ENCODE measurements around the gene ZNF331. TPM values are rescaled to one million over a fixed set of nuclear protein-coding genes. Genes with fewer than 3 reads are reported as not detected.

ZNF331 gene
- total RNA-seq, 1 donor from 2014 or later = 8.5 TPM

DNA sequence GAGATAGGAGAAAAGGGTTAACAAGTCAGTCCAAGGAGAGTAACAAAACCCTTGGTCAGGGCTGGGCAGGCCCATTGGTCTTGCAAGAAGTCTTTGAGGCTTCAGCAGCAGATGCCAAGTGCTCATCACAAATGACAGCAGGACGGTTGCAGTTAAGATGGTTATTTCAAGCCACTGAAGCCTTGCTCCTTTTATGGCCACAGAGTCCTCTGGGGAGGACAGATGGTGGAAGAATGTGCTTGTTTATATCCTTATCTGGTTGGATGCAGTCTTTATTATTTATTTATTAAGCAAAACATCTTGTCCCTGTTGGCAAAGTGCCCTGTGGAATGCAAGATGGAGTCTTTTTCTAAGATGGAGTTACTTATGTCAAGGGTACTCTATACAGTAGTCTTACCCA is 19.2 kb upstream of the ZNF331 start:
- DNase-seq = no peak
- ATAC-seq (ENCODE audit: poor library complexity) = no peak
- intact Hi-C loops (cut with DNase I) = no loop called here

DNA sequence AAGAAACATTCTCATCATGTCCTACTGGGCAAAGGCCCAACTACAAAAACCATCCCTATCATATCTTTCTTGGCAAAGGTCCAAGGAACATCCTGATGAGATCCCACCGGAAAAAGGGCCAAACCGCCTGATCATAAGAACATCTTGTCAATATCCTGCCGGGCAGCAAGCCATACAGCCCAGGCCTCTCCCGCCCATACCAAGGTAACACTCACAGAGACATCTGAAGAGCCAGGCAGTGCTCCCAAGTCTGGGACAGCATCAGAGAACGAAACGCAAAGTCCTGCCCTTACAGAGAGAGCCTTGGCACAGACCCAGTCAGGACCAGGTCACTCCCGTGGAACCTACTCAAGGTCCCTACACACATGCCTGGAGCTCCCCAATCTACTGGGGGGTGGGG is 18.5 kb upstream of the ZNF331 start:
- intact Hi-C loops (cut with DNase I) = no loop called here
- ATAC-seq (ENCODE audit: poor library complexity) = no peak
- peak; percentile 45 for DNase-seq

DNA sequence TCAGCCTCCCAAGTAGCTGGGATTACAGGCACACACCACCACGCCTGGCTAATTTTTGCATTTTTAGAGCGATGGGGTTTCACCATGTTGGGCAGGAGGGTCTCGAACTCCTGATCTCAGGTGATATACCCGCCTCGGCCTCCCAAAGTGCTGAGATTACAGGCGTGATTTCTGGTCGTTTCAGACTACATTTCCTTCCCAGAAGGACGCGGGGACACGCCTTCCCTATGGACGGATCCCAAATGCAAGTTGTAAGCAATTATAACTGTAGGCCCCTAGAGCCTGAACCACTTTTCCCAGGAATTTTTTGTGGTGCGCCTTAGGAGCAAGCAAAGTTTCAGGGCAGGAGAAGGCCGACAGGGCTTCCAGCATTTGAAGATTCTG is 17.8 kb upstream of the ZNF331 start:
- intact Hi-C loops (cut with DNase I) = no loop called here
- ATAC-seq (ENCODE audit: poor library complexity) = no peak
- no peak for DNase-seq

DNA sequence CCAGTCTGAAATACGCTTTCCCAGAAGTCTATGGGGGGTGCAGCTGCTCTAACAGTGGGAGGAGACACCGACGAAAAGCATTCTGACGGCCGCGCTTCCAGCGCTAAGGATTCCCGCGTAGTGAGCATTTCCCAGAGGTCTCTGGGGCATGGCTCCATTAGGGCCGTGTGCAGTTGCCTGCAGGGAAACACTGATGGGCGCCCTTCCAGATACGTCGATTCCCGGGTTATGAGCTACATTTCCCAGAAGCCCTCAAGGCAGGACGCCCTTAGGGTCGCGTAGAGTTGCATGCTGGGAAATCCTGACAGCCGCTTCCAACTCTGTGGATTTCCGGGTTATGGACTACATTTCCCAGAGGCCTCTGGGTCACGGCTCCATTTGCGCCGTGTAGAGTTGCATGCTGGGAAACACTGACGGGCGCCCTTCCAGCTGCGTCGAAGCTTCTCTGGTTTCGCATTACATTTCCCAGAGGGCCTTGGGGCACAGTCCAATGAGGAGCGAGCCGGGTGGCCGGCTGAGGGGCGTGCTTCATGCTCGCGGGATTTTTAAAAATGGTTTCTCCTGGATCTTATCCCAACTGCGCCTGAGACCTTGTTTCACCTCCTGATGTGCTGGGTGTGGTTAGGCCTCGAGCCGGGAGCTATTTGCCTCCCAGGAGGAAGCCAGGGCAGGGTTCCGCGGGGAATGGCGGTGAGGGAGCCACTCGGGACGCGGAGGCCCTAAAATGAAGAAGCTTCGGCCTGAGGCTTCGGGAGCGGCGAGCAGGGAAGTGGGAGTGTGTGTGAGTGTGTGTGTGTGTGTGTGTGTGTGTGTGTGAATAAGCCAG is 17.2 kb upstream of the ZNF331 start:
- peak; percentile 98 for ATAC-seq (ENCODE audit: poor library complexity)
- intact Hi-C loops (cut with DNase I) = no loop called here
- peak; percentile 97 for DNase-seq

DNA sequence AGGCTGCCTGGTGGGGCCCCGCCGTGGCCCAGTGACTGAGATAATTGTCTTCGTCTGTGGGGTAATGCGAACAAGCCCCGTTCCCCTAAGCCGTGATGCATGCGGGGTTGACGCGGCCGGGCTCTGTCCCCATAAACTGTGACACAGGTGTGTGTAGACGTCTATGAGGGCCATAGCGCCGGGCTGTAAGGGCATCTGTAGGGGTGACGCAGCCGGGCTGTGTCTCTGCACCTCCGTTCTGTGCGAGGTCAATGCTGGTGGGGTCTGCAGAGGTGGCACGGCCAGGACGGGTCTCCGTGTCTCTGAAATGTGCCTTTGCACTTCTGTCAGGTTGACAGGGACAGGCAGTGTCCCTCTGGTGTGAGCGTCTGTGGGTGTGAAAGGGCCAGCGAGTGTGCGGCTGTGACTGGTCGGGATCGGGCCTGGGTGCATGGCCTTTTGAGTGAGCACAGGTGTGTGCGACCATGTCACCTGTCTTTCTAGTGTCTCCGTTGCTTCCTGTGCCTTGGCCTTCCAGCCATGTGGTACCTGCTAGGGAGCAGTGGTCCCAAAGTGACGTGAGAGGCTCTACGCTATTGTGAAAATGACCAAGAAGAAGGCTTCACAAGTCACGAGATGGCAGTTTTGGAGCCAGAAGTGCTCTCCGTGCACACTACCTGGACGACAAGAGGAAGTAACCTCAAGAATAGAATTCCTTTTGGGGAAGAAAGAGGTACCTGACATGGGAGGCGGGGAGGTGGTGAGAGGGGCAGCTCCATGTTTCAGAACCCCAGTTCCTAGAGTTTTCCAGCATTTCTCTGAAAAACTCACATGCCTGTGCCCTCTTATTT is 16.4 kb upstream of the ZNF331 start:
- no peak for ATAC-seq (ENCODE audit: poor library complexity)

DNA sequence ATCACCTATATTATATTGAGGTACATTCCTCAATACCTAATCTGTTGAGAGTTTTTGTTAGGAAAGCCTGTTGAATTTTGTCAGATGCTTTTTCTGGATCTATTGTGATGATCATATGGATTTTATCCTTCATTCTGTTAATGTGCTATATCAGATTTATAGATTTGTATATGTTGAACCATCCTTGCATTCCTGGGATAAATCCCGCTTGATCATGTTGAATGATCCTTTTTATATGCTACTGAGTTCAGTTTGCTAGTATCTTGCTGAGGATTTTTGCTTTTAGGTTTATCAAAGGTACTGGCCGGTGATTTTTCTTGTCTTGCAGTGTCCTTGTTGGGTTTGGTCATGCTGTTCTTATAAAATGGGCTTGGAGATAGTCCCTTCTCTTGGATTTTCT is 12.0 kb upstream of the ZNF331 start:
- ATAC-seq (ENCODE audit: poor library complexity) = no peak
- no peak for DNase-seq
- intact Hi-C loops (cut with DNase I) = no loop called here

More for the DNA sequence above, 16.4 kb upstream of the ZNF331 start:
- DNase-seq = no peak
- intact Hi-C loops (cut with DNase I) = no loop called here

DNA sequence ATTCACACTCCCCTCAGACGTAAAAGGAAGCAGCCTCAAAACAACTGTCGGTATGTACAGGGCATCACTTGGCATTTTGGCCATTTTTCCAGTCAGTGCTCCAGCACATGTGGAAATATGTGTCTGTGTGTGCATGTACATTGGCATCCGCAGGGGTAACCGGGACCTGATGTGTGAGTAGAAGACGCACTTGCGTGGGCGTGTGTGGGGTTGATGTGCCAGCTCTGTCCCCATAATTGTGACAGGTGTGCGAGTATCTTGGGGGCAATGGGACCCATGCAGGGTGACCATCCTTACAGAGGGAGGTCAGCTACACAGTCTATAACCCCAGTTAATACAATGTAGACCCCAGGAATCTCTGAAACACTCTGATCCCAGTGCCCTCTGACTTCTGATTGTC is 7.3 kb upstream of the ZNF331 start:
- ATAC-seq (ENCODE audit: poor library complexity) (no peak), DNase-seq (no peak)
- intact Hi-C loops (cut with DNase I) = no loop called here

DNA sequence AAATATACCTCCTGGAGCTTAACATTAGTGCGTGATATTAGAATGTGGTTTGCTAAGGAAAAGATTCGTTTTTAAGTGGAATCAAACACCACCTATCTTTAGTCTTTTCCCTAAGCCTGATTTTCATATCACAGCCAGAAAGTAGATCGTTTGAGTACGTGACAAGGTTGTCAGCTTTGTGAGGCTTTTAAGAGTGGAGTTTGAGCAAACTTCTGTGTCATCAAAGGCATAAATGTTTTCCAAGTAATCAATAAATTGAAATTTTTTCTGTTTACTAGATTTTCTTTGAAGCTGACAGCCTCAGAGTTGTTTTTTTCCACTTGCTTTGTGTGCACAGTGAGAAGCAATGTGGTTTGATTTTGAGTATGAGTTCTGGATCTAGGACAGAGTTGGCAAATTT is 6.5 kb upstream of the ZNF331 start:
- DNase-seq = no peak
- ATAC-seq (ENCODE audit: poor library complexity) = no peak
- intact Hi-C loops (cut with DNase I) = no loop called here

DNA sequence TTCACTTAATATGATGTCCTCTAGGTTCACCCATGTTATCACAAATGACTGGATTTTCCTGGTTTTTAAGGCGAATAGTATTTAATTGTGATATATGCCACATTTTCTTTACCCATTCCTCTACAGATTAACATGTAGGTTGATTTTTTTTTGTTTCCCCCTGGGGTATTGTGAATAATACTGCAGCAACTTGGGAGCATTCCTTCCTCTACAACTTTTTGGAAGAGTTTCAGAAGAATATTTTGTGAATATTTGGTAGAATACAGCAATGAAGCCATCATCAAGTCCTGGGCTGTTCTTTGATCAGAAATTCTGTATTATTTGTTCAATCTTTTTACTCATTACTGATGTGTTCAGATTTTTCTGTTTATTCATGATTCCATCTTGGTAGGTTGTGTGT is 5.6 kb upstream of the ZNF331 start:
- ATAC-seq (ENCODE audit: poor library complexity) = no peak
- intact Hi-C loops (cut with DNase I) = no loop called here
- DNase-seq = no peak

DNA sequence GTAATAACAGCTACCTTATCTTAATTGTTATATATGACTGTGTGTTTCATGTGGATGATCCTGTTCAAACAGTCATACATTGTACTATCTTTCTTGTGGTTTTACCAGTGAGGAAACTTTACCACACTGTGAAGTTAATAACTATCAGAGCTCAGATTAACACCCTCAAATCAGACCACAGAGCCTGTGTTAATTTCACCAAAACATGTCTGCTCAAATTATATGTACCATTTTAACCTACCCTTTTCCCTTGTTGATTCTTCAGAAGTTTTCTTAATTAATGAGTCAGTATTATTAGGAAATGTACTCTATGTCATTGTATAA is 1.8 kb upstream of the ZNF331 start:
- DNase-seq (no peak), ATAC-seq (ENCODE audit: poor library complexity) (no peak)
- intact Hi-C loops (cut with DNase I) = no loop called here

DNA sequence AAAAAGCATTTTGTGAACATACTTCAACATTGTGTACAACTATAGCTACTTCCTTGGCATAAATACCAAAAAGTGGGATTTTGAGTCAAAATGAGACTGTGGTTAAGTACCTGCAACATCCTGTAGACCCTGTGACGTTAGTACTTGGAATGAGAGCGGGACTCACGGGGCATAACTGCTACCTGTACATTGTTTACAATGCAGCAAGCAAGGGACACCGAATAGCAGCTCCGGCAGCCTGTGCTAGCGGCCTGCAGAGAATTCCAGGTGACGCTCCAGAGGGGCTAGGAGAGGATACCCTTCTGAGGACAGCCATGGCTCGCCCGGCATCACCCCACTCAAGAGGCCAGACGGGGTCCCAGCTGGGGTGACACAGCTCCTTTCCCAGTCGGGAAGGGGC is 824 bp upstream of the ZNF331 start:
- intact Hi-C loops (cut with DNase I) = no loop called here
- ATAC-seq (ENCODE audit: poor library complexity) = peak; percentile 26
- DNase-seq = no peak

DNA sequence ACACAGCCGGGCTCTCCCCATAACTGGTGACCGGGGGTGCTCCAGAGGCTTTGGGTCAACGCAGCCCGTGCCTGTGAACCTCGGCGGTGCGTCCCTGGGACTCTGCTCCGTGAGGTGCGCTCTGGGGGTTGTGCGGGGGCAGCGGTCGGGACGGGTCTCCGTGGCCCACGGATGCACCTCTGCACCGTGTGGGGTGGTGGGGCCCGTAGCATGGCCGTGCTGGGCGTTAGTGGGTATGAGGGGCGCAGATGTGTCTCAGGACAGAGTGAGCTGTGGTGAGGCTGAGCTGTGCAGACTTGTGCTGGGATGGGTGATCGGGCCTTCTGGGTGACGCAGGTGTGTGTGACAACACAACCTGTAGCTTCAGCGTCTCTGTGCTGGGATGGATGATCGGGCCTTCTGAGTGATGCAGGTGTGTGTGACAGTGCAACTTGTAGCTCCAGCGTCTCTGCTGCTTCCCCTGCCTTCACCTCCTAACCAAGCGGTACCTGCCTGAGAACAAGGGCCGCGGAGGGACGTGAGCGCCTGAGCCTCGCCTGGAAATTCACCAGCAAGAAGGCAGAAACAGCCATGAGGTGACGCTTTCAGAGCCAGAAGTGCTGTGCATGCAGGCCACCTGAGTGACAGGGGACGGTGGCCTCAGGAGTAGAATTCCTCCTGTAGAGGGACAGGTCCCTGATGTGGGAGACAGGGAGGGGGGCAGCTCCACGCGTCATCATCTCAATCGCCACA is 599 bp downstream of the ZNF331 start:
- peak; percentile 13 for ATAC-seq (ENCODE audit: poor library complexity)
- DNase-seq = no peak
- intact Hi-C loops (cut with DNase I) = no loop called here

DNA sequence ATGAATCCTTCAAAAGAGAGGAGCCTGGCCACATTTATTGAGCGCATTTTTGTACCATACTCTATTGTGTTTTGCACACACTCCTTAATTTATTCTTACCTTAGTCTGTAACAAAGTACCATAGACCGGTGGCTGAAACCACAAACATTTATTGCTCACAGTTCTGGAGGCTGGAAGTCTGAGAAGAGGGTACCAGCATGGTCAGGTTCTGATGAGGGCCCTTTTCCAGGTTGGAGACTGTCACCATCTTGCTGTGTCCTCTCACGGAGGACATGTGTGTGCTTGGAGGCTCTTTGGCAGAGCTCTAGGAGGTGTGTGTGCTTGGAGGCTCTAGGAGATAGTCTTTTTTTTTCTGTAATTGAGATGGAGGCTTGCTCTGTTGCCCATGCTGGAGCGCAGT is 2.1 kb downstream of the ZNF331 start:
- intact Hi-C loops (cut with DNase I) = no loop called here
- ATAC-seq (ENCODE audit: poor library complexity) (no peak), DNase-seq (no peak)

DNA sequence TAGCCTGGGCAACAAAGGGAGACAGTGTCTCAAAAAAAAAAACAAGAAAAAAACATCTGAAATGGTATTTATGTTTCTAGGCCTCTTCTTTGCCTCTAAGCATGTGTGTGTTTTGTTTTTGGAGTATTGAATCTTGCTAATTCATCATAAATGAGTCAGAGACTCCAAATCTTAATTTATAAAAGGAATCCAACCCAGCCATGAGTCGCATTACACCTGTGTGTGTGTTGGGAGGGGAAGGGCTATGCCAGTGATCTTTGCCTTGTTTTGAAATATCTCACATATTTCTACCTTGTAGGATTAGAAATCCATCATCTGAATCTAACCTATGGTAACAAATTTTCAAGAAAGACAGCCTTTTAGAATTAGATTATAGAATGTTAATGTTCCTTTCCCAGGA is 4.0 kb downstream of the ZNF331 start:
- intact Hi-C loops (cut with DNase I) = no loop called here

DNA sequence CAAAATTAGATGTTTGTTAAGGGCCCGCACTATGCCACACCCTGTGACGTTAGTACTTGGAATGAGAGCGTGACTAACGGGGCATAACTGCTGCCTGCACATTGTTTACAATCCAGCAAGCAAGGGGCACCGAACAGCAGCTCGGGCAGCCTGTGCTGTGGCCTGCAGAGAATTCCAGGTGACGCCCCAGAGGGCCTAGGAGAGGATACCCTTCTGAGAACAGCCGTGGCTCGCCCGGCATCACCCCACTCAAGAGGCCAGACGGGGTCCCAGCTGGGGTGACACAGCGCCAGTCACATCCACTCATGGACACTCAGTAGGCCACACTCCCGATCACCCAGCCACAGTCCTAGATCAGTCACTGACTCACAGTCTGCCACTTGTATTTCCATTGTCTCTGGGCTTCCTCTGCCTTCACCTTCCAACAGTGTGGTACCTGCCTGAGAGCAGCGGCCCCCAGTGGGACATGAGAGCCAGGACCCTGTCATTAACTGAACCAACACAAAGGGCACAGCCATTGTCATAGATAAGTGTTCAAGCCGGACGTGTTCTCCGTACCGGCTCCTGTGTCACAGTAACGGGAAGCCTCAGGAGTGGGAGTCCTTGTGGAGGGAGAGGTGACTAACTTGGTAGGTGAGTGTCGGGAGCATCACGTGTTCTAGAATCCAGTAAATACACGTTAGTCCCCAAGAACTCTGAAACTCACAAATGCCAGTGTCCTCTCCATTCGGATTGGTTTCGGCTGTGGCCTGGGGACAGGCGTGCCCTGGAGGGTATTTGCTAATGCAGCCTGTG is 7.5 kb downstream of the ZNF331 start:
- intact Hi-C loops (cut with DNase I) = no loop called here
- ATAC-seq (ENCODE audit: poor library complexity) = no peak
- peak; percentile 35 for DNase-seq

More for the DNA sequence above, 4.0 kb downstream of the ZNF331 start:
- ATAC-seq (ENCODE audit: poor library complexity) (no peak), DNase-seq (no peak)

DNA sequence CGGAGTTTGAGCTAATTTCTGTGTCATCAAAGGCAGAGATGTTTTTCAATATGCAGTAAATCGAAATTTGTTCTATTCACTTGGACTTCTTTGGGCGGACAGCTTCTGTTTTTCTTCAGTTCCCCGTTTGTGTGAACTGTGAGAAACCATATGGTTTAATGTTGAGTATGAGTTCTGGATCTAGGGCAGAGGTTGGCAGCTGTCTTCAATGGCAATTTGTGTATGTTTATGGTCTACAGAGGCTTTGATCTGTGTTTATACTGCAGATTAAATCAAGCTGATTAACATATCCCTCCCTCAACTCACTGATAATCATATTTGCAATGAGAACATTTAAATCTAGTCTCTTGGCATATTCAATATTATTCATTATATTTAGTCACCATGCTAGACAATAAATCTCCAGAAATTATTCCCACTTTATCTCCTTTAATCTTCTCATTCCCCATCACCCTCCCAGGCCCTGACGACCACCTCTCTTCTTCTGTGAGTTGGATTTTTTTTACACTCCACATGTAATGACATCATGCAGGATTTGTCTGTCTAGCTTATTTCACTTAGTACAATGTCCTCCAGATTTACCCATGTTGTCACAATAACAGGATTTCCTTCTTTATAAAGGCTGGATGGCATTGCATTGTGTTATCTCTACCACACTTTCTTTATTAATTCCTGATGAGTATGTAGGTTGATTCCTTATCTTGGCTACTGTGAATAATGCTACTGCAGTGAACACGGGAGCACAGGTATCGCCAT is 9.0 kb downstream of the ZNF331 start:
- intact Hi-C loops (cut with DNase I) = no loop called here
- no peak for DNase-seq
- ATAC-seq (ENCODE audit: poor library complexity) = no peak

DNA sequence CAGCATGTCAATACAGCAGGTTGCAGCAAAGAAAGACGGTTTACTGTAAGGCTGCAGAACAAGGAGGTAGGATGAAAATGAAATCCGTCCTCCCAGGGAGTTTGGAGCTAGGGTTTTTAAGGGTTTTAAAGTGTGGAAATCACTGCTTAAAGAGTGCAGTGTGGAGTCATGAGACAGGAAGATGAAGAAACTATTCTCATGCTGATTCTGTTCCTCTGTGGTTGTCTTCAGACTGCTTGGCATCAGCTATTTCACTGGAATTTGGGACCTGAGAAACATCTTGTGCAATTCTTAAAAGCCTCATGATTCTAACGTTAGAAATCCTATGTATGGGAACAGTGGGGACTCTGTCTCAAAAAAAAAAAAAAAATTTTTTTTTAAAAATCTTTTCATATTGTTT is 11.4 kb downstream of the ZNF331 start:
- no peak for DNase-seq
- intact Hi-C loops (cut with DNase I) = no loop called here

DNA sequence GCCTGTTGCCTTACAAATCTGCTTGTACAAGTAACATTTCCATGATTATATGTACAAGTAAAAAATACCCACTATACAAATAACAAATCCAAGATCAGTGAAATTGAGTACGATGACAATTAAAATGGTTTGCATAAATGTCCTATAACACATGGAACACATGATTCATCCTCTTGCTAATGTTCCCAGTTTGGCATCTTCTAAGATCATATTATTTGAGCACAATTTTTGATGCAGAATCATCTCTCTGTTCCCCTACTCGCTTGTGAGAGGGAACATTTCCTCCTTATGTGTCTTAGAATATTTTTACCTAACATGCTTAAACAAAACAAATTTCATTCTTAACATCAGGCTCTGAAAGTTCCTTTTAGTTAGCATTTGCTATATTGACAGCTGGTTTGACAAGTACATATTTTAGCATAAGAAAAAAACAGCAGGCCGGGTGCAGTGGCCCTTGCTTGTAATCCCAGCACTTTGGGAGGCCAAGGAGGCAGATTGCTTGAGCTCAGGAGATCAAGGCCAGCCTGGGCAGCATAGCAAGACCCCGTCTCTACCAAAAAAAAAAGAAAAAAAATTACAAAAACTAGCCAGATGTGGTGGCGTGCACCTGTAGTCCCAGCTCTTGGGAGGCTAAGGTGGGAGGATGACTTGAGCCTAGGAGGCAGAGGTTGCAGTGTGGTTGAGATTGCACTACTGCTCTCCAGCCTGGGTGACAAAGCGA is 14.2 kb downstream of the ZNF331 start:
- ATAC-seq (ENCODE audit: poor library complexity) (no peak), DNase-seq (no peak)
- intact Hi-C loops (cut with DNase I) = no loop called here

More for the DNA sequence above, 11.4 kb downstream of the ZNF331 start:
- no peak for ATAC-seq (ENCODE audit: poor library complexity)

Data from Right ventricle myocardium superior (tissue), 1 donor.